Mammary epithelial cell (primary cell): ENCODE results near the gene ARHGEF18.

ENCODE experiments used
- EZH2 ChIP-seq: IDR thresholded peaks from 2 replicates; pipeline ENCODE4 v1.6.1; 2012; ENCODE audit warnings: low read length, inconsistent platforms, borderline replicate concordance
- TF ChIP-seq, protein P1 (sequence below), 2 donors: IDR thresholded peaks in 1 of 2; conservative IDR thresholded peaks in 1 of 2; 2 replicates each; pipeline ENCODE4 v1.5.1; 2011 to 2012; ENCODE audit warnings: inconsistent platforms in 2 of 2, low read length in 2 of 2, mild to moderate bottlenecking in 2 of 2, control low read depth in 1 of 2, low read depth in 1 of 2; ENCODE audit not compliant: insufficient read depth in 1 of 2; ENCODE audit errors: extremely low read depth in 1 of 2

DNA sequence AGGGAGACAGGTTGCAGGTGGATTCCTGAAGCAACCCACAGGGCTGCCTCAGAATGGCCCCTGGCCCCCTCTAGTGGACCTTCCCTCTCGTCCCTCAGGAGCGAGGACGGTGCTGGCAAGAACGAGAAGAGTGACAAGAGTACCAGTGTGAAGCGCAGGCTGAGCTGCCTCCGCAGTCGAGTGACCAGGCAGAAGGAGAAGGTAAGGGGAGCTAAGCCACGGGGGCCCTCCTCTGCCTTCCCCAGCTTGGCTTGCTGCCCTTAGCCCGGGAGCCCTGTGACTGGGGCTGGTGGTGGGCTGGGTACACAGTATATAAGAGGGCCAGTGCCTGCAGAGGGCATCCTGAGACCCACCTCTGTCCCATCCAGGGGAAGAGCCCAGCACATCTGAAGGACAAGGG lies 34.0 kb downstream of the ARHGEF18 start:
- TF ChIP-seq, protein P1, sequence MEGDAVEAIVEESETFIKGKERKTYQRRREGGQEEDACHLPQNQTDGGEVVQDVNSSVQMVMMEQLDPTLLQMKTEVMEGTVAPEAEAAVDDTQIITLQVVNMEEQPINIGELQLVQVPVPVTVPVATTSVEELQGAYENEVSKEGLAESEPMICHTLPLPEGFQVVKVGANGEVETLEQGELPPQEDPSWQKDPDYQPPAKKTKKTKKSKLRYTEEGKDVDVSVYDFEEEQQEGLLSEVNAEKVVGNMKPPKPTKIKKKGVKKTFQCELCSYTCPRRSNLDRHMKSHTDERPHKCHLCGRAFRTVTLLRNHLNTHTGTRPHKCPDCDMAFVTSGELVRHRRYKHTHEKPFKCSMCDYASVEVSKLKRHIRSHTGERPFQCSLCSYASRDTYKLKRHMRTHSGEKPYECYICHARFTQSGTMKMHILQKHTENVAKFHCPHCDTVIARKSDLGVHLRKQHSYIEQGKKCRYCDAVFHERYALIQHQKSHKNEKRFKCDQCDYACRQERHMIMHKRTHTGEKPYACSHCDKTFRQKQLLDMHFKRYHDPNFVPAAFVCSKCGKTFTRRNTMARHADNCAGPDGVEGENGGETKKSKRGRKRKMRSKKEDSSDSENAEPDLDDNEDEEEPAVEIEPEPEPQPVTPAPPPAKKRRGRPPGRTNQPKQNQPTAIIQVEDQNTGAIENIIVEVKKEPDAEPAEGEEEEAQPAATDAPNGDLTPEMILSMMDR (conservative IDR thresholded peaks at IDR 0.05 in 1 of 2, IDR thresholded peaks at IDR 0.05 in 1 of 2; ENCODE audit: extremely low read depth in 1 of 2, insufficient read depth in 1 of 2, low read depth in 1 of 2, low read length in 2 of 2) = no peak
- TF ChIP-seq EZH2 = no peak
